ENCODE results near the gene KRTAP9-2.

GRCh38 chr17:41271858-41272257, 45.4 kb downstream of the KRTAP9-2 start:
- TF ChIP-seq CTCF (IDR thresholded peaks at IDR 0.05 in 4 of 5, conservative IDR thresholded peaks at IDR 0.05 in 1 of 5) = no peak
- TF ChIP-seq POLR2A (IDR thresholded peaks at IDR 0.05) = no peak

Measured in gastrocnemius medialis (tissue), 4 donors.